ENCODE measurements around the gene BRD8. TPM values are rescaled to one million over a fixed set of nuclear protein-coding genes. Genes with fewer than 3 reads are reported as not detected.
"Not testable (repeated sequence)": the region's sequence is repeated elsewhere in the genome, so short reads cannot be mapped to it uniquely, and the experiment has no call there.

Gene BRD8
- total and polyA plus RNA-seq, 2 donors (not counting 3 experiments of a cell fraction or from before 2014, with no cell fraction given), result 38.2 to 73.7 TPM

DNA sequence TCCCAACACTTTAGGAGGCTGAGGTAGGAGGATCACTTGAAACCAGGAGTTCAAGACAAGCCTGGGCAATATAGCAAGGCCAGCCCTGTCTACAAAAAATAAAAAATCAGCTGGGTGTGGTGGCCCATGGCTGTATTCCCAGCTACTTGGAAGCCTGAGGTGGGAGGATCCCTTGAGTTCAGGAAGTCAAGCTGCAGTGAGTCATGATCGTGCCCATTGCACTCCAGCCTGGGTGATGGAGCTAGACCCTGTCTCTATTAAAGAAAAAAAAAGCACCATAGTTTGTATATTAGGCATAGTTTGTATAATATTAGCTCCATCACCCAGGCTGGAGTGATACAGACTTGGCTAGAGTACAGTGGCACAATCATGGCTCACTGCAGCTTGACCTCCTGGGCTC lies 29.6 kb downstream of the BRD8 start:
- no peaks in the 10 kb centered on the region for H4K20me1 ChIP-seq (replicated peaks; ENCODE audit: control insufficient read depth, extremely low read depth, insufficient read depth, low read length)
- intact Hi-C loops (cut with micrococcal nuclease), result no loop called here
- H3K27ac ChIP-seq (ENCODE audit: insufficient read depth, low read depth, low read length), result no peak overlapping the region
- H3K9ac ChIP-seq (replicated peaks; ENCODE audit: extremely low read depth, insufficient read depth, low read length), result no peak overlapping the region
- H3K4me3 ChIP-seq (replicated peaks in 1 of 3; ENCODE audit: insufficient read depth in 1 of 3, low read depth in 1 of 3, low read length in 3 of 3), result no peak overlapping the region
- no peaks in the 10 kb centered on the region for H3K9me1 ChIP-seq (replicated peaks; ENCODE audit: control insufficient read depth, extremely low read depth, insufficient read depth, low read length)
- H3K9me3 ChIP-seq (replicated peaks; ENCODE audit: control insufficient read depth, insufficient read depth, low read length), result no peaks in the 10 kb centered on the region
- TF ChIP-seq, protein P1, sequence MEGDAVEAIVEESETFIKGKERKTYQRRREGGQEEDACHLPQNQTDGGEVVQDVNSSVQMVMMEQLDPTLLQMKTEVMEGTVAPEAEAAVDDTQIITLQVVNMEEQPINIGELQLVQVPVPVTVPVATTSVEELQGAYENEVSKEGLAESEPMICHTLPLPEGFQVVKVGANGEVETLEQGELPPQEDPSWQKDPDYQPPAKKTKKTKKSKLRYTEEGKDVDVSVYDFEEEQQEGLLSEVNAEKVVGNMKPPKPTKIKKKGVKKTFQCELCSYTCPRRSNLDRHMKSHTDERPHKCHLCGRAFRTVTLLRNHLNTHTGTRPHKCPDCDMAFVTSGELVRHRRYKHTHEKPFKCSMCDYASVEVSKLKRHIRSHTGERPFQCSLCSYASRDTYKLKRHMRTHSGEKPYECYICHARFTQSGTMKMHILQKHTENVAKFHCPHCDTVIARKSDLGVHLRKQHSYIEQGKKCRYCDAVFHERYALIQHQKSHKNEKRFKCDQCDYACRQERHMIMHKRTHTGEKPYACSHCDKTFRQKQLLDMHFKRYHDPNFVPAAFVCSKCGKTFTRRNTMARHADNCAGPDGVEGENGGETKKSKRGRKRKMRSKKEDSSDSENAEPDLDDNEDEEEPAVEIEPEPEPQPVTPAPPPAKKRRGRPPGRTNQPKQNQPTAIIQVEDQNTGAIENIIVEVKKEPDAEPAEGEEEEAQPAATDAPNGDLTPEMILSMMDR (IDR thresholded peaks at IDR 0.05; ENCODE audit: extremely low read depth in 1 of 2, insufficient read depth in 1 of 2, low read depth in 1 of 2, low read length in 2 of 2), result no peak
- peak; percentile 42 for TF ChIP-seq JUN (IDR thresholded peaks at IDR 0.05; ENCODE audit: borderline replicate concordance, insufficient read depth, insufficient read length, low read depth)
- TF ChIP-seq MYC (IDR thresholded peaks at IDR 0.05; ENCODE audit: low read depth, low read length), result no peak
- no peak for TF ChIP-seq EZH2 (IDR thresholded peaks at IDR 0.05; ENCODE audit: borderline replicate concordance, low read depth, low read length, severe bottlenecking)
- peak; percentile 73 for TF ChIP-seq FOS (IDR thresholded peaks at IDR 0.05; ENCODE audit: borderline replicate concordance, insufficient read depth, low read length)
- no peak for TF ChIP-seq GATA2 (IDR thresholded peaks at IDR 0.05; ENCODE audit: insufficient read depth, insufficient read length, low read depth, low read length)
- TF ChIP-seq, protein P2, sequence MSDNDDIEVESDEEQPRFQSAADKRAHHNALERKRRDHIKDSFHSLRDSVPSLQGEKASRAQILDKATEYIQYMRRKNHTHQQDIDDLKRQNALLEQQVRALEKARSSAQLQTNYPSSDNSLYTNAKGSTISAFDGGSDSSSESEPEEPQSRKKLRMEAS (IDR thresholded peaks at IDR 0.05; ENCODE audit: insufficient read depth, insufficient read length), result no peak
- TF ChIP-seq POLR2AphosphoS5 (IDR thresholded peaks at IDR 0.05; ENCODE audit: insufficient read depth, low read depth, low read length), result no peak
- TF ChIP-seq POLR2A (IDR thresholded peaks at IDR 0.05; ENCODE audit: low read depth, low read length), result no peak
- BruUV-seq (replicated peaks), result no TSS peak
- POLR2A ChIA-PET, result no interaction called here
- H3K27me3 ChIP-seq (ENCODE audit: control insufficient read depth in 2 of 2, insufficient read depth in 2 of 2, low read length in 2 of 2), result no peaks in the 10 kb centered on the region
- DNase-seq (ENCODE audit: low read depth, low spot score), result peak; percentile 66
- FAIRE-seq, result peak; percentile 96
- H3K36me3 ChIP-seq (ENCODE audit: control insufficient read depth in 2 of 2, extremely low read depth in 1 of 2, insufficient read depth in 2 of 2, low read length in 2 of 2), result no peaks in the 10 kb centered on the region
- no peak overlapping the region for H3K4me2 ChIP-seq (ENCODE audit: insufficient read depth, low read length)
- H3K4me1 ChIP-seq (ENCODE audit: control insufficient read depth, extremely low read depth, insufficient read depth, low read length), result peaks cover 9% of the 10 kb centered on the region
- dilution Hi-C loops (cut with MboI; ENCODE audit: extremely low pct_ligation_motif_present, low sequenced_read_pairs), result no loop called here
- CTCF ChIA-PET, result interaction anchor here (1.0 to 1.2 kb wide), 2 partner anchors 16 to 113 kb away, joined by 5 to 6 read pairs; no protein-coding TSS in a partner anchor
- H3K79me2 ChIP-seq (ENCODE audit: control insufficient read depth, insufficient read depth, low read length), result no peaks in the 10 kb centered on the region
- peak overlapping the region; percentile 25 for H2AFZ ChIP-seq (ENCODE audit: low read depth, low read length)

DNA sequence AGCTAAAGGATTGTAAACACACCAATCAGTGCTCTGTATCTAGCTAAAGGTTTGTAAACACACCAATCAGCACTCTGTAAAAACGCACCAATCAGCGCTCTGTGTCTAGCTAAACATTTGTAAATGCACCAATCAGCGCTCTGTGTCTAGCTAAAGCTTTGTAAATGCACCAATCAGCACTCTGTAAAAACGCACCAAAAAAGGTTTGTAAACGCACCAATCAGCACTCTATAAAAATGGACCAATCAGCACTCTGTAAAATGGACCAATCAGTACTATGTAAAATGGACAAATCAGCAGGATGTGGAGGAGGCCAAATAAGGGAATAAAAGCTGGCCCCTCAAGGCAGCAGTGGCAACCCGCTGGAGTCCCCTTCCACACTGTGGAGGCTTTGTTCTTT lies 34.9 kb downstream of the BRD8 start:
- BruUV-seq (replicated peaks); H3K4me1 ChIP-seq (ENCODE audit: control insufficient read depth, extremely low read depth, insufficient read depth, low read length); H2AFZ ChIP-seq (ENCODE audit: low read depth, low read length); DNase-seq (ENCODE audit: low read depth, low spot score); dilution Hi-C loops (cut with MboI; ENCODE audit: extremely low pct_ligation_motif_present, low sequenced_read_pairs); H3K36me3 ChIP-seq (ENCODE audit: control insufficient read depth in 2 of 2, extremely low read depth in 1 of 2, insufficient read depth in 2 of 2, low read length in 2 of 2); H3K9me3 ChIP-seq (replicated peaks; ENCODE audit: control insufficient read depth, insufficient read depth, low read length); H3K9ac ChIP-seq (replicated peaks; ENCODE audit: extremely low read depth, insufficient read depth, low read length); H3K79me2 ChIP-seq (ENCODE audit: control insufficient read depth, insufficient read depth, low read length); H3K4me2 ChIP-seq (ENCODE audit: insufficient read depth, low read length); POLR2A ChIA-PET; intact Hi-C loops (cut with micrococcal nuclease); H4K20me1 ChIP-seq (replicated peaks; ENCODE audit: control insufficient read depth, extremely low read depth, insufficient read depth, low read length); H3K27me3 ChIP-seq (ENCODE audit: control insufficient read depth in 2 of 2, insufficient read depth in 2 of 2, low read length in 2 of 2); H3K4me3 ChIP-seq (replicated peaks in 1 of 3; ENCODE audit: insufficient read depth in 1 of 3, low read depth in 1 of 3, low read length in 3 of 3); FAIRE-seq; H3K9me1 ChIP-seq (replicated peaks; ENCODE audit: control insufficient read depth, extremely low read depth, insufficient read depth, low read length); H3K27ac ChIP-seq (ENCODE audit: insufficient read depth, low read depth, low read length): not testable (repeated sequence)
- CTCF ChIA-PET, result interaction anchor here (1.5 to 1.6 kb wide), 2 partner anchors 10 to 365 kb away, joined by 4 read pairs; no protein-coding TSS in a partner anchor

Data from endothelial cell of umbilical vein (primary cell).